ENCODE data around the gene MLIP.

- TF ChIP-seq SMC3 (IDR thresholded peaks at IDR 0.05), result no peak
- no peak for TF ChIP-seq RCOR1 (IDR thresholded peaks at IDR 0.05; ENCODE audit: low read depth, low read length)
- no peak for TF ChIP-seq ZC3H11A (IDR thresholded peaks at IDR 0.05)
- TF ChIP-seq, protein P1, sequence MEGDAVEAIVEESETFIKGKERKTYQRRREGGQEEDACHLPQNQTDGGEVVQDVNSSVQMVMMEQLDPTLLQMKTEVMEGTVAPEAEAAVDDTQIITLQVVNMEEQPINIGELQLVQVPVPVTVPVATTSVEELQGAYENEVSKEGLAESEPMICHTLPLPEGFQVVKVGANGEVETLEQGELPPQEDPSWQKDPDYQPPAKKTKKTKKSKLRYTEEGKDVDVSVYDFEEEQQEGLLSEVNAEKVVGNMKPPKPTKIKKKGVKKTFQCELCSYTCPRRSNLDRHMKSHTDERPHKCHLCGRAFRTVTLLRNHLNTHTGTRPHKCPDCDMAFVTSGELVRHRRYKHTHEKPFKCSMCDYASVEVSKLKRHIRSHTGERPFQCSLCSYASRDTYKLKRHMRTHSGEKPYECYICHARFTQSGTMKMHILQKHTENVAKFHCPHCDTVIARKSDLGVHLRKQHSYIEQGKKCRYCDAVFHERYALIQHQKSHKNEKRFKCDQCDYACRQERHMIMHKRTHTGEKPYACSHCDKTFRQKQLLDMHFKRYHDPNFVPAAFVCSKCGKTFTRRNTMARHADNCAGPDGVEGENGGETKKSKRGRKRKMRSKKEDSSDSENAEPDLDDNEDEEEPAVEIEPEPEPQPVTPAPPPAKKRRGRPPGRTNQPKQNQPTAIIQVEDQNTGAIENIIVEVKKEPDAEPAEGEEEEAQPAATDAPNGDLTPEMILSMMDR (IDR thresholded peaks at IDR 0.05), result no peak
- TF ChIP-seq, protein P2, sequence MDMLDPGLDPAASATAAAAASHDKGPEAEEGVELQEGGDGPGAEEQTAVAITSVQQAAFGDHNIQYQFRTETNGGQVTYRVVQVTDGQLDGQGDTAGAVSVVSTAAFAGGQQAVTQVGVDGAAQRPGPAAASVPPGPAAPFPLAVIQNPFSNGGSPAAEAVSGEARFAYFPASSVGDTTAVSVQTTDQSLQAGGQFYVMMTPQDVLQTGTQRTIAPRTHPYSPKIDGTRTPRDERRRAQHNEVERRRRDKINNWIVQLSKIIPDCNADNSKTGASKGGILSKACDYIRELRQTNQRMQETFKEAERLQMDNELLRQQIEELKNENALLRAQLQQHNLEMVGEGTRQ (IDR thresholded peaks at IDR 0.05), result no peak
Measured at GRCh38 chr6:54291738-54292137, 180.5 kb downstream of the MLIP start.
